PFSK-1 (cell line): ENCODE data around the gene MDN1.

Experiments
- FOXP2 ChIP-seq: optimal IDR thresholded peaks from 2 replicates; pipeline ENCODE3; 2011; ENCODE audit warnings: borderline replicate concordance, control low read depth, inconsistent platforms; ENCODE audit not compliant: insufficient read depth; ENCODE audit errors: extremely low read length, extremely low read depth
- POLR2AphosphoS5 ChIP-seq: IDR thresholded peaks from 2 replicates; pipeline ENCODE4 v1.6.1; 2012; ENCODE audit warnings: low read depth, mild to moderate bottlenecking, control low read depth, low read length, moderate library complexity
- SIN3A ChIP-seq: IDR thresholded peaks from 2 replicates; pipeline ENCODE4 v1.6.1; 2012; ENCODE audit warnings: mild to moderate bottlenecking, low read length, moderate library complexity, borderline replicate concordance; ENCODE audit not compliant: insufficient read depth
- TAF1 ChIP-seq: IDR thresholded peaks from 2 replicates; pipeline ENCODE4 v1.6.1; 2012; ENCODE audit warnings: low read length, control low read depth, borderline replicate concordance; ENCODE audit not compliant: insufficient read depth
- TF ChIP-seq, protein P1 (sequence below), 2 experiments: IDR thresholded peaks; 2 replicates each; pipeline versions ENCODE4 v1.6.1 to v1.8.0; 2011 to 2012; ENCODE audit warnings: low read depth in 2 of 2, low read length in 2 of 2, control low read depth in 1 of 2, inconsistent platforms in 1 of 2, mild to moderate bottlenecking in 1 of 2, moderate library complexity in 1 of 2; ENCODE audit not compliant: insufficient read depth in 1 of 2

Gene MDN1

DNA sequence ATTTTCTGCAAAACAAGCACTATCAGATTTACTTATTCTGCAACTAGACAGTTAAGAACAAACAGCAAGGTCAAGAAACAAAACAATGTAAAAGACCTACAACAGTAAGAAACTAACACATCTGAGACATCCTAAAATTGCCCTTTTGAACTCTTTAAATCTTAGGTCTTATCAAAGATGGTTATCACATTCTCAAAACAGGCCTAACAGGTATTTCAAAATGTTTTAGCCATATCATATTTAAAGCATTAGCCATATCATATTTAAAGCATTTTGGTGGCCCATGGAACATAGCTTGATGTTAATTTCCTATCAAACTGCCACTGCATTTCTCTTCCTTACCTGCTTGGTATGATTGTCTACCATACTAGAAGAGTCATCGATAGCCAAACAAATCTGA lies 169.9 kb downstream of the MDN1 start:
- TF ChIP-seq TAF1 (no peak), FOXP2 (no peak)
- TF ChIP-seq, protein P1, sequence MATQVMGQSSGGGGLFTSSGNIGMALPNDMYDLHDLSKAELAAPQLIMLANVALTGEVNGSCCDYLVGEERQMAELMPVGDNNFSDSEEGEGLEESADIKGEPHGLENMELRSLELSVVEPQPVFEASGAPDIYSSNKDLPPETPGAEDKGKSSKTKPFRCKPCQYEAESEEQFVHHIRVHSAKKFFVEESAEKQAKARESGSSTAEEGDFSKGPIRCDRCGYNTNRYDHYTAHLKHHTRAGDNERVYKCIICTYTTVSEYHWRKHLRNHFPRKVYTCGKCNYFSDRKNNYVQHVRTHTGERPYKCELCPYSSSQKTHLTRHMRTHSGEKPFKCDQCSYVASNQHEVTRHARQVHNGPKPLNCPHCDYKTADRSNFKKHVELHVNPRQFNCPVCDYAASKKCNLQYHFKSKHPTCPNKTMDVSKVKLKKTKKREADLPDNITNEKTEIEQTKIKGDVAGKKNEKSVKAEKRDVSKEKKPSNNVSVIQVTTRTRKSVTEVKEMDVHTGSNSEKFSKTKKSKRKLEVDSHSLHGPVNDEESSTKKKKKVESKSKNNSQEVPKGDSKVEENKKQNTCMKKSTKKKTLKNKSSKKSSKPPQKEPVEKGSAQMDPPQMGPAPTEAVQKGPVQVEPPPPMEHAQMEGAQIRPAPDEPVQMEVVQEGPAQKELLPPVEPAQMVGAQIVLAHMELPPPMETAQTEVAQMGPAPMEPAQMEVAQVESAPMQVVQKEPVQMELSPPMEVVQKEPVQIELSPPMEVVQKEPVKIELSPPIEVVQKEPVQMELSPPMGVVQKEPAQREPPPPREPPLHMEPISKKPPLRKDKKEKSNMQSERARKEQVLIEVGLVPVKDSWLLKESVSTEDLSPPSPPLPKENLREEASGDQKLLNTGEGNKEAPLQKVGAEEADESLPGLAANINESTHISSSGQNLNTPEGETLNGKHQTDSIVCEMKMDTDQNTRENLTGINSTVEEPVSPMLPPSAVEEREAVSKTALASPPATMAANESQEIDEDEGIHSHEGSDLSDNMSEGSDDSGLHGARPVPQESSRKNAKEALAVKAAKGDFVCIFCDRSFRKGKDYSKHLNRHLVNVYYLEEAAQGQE (IDR thresholded peaks at IDR 0.05; ENCODE audit: insufficient read depth in 1 of 2, low read depth in 2 of 2, low read length in 2 of 2) = no peak

DNA sequence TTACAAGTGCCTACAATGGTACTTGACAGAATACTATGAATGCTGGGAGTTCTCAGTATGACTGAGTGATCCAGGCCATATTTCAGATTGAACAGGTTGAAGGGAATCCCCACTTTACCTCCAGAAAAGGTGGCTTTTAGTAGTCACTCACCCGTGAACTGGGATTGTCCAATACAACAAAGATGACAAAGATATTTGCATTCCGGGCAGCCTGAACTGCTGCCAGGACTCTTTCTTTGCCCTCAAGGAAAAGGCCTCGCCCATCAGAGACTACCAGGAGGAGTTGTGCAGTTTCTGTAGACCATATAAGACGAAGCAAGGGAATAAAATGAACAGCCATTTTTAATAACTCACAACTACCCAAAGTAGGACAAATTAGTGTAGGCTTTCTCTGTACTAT lies 174.7 kb downstream of the MDN1 start:
- TF ChIP-seq SIN3A (no peak), TAF1 (no peak), POLR2AphosphoS5 (no peak), FOXP2 (no peak)
- TF ChIP-seq, protein P1 (IDR thresholded peaks at IDR 0.05; ENCODE audit: insufficient read depth in 1 of 2, low read depth in 2 of 2, low read length in 2 of 2) = no peak

DNA sequence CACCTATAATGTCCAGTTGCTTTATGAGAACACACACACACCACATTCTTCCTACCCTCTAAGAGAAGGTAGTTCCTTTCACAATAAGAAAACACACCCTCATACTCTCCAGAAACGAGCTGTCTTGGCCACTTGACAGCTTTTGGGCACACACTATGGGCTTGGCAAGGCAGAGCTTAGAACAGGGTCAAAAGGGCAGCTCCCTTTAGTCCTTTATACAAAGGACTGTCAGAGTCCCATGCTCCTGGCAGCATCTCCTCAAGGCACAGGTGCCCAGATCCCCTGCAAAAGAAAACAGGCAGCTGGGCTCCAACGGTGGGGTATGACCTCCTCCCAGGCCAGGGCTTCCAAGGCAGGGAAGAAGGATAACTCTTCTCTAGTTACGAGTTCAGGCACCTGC lies 176.2 kb downstream of the MDN1 start:
- no peak for TF ChIP-seq SIN3A
- TF ChIP-seq FOXP2 = no peak

DNA sequence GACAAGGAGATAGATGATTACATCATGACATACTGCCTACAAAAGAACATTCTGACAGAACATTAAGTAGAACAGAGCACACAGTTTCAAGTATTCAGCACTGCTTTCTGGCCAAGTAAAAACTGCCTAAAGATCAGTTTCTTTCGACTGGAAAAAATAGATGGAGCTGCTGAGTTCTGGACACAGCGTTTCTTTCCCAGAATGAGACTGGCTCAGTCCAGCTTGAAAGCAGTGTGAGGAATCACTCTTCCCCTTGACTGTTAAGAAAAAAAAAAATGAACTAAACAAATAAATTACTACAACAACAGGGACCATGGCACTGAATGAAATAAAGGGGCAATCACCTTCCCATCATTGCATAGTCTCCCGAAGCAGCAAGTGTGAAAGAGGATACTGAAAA lies 176.6 kb downstream of the MDN1 start:
- no peak for TF ChIP-seq FOXP2
- TF ChIP-seq POLR2AphosphoS5 = no peak
- TF ChIP-seq SIN3A = no peak
- TF ChIP-seq, protein P1 (IDR thresholded peaks at IDR 0.05; ENCODE audit: insufficient read depth in 1 of 2, low read depth in 2 of 2, low read length in 2 of 2) = no peak
- TF ChIP-seq TAF1 = no peak

DNA sequence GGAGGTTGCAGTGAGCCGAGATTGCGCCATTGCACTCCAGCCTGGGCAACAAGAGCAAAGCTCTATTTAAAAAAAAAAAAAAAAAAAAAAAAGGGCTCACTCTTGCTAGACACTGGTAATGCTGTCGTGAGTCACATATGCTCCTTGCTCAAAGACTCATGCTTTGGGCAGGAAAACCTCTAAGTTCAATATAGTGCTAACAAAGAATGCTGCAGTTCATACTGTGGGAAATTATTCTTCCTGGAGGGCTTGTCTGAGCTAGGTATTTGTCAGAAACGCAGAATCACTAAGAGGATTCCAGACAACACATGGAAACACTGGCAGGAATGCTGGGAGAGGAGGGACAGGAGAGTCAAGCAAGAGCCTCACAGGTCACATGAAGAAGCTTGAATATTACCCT lies 178.8 kb downstream of the MDN1 start:
- TF ChIP-seq, protein P1 (IDR thresholded peaks at IDR 0.05; ENCODE audit: insufficient read depth in 1 of 2, low read depth in 2 of 2, low read length in 2 of 2) = no peak
- TF ChIP-seq POLR2AphosphoS5 = no peak
- TF ChIP-seq SIN3A = no peak
- TF ChIP-seq FOXP2 = no peak
